ENCODE measurements around the gene NBEA.
"Not testable (repeated sequence)": the region's sequence is repeated elsewhere in the genome, so short reads cannot be mapped to it uniquely, and the experiment has no call there.

The NBEA gene

DNA sequence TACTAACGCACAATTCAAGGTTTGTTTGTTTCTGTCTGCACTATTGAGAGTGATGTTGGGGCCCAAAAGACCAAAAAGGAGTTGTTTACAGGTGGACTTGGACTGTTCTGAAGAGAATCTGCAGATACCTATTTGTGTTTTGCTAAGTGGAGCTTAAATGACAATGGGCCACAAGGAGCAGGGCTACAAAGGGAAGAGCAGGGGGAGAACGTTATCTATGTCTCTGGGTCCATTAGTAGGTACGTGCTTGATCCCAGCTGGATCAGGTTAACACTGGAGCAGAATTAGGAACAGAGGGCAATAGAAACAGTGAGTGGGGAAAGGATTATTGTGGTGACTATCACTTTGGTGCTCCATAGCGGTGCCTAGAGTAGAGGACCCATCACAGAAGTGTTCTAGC is 22.5 kb downstream of the NBEA start:
- no peak for FAIRE-seq

GRCh38 chr13:34967851-34968562 is 25.9 kb downstream of the NBEA start:
- FAIRE-seq = no peak

GRCh38 chr13:34969539-34969938 is 27.5 kb downstream of the NBEA start:
- not testable (repeated sequence) for FAIRE-seq

- no peak for FAIRE-seq
Measured at GRCh38 chr13:34970961-34971360, 28.9 kb downstream of the NBEA start.

DNA sequence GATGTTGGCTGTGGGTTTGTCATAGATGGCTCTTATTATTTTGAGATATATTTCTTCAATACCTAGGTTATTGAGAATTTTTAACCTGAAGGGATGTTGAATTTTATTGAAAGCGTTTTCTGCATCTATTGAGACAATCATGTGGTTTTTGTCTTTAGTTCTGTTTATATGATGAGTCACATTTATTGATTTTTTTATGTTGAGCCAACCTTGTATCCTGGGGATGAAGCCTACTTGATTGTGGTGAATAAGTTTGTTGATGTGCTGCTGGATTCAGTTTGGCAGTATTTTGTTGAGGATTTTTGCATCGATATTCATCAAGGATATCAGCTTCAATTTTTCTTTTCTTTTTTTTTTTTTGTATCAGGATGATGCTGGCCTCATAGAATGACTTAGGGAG is 29.4 kb downstream of the NBEA start:
- no peak for FAIRE-seq

DNA sequence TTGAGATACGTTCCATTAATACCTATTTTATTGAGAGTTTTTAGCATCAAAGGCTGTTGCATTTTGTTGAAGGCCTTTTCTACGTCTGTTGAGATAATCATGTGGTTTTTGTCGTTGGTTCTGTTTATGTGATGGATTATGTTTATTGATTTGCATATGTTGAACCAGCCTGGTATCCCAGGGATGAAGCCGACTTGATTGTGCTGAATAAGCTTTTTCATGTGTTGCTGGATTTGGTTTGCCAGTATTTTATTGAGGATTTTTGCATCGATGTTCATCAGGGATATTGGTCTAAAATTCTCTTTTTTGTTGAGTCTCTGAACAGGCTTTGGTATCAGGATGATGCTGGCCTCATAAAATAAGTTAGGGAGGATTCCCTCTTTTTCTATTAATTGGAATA is 43.1 kb downstream of the NBEA start:
- not testable (repeated sequence) for FAIRE-seq

- no peak for FAIRE-seq
Measured at GRCh38 chr13:34988330-34988791, 46.3 kb downstream of the NBEA start.

- FAIRE-seq = no peak
Measured at GRCh38 chr13:34990399-34991214, 48.5 kb downstream of the NBEA start.

GRCh38 chr13:34993470-34993869 is 51.4 kb downstream of the NBEA start:
- no peak for FAIRE-seq

DNA sequence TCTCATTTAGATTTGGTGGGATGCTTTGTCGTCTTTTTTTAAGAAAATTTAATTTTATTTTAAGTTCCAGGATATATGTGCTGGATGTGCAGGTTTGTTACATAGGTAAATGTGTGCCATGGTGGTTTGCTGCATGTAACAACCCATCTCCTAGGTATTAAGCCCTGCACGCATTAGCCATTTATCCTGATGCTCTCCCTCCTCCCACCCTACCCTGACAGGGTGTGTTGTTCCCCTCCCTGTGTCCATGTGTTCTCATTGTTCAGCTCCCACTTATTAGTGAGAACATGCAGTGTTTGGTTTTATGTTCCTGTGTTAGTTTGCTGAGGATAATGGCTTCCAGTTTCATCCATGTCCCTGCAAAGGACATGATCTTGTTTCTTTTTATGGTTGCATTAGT is 61.7 kb downstream of the NBEA start:
- FAIRE-seq = not testable (repeated sequence)

GRCh38 chr13:35005051-35005450 is 63.0 kb downstream of the NBEA start:
- no peak for FAIRE-seq

GRCh38 chr13:35014606-35015213 is 72.6 kb downstream of the NBEA start:
- no peak for FAIRE-seq

DNA sequence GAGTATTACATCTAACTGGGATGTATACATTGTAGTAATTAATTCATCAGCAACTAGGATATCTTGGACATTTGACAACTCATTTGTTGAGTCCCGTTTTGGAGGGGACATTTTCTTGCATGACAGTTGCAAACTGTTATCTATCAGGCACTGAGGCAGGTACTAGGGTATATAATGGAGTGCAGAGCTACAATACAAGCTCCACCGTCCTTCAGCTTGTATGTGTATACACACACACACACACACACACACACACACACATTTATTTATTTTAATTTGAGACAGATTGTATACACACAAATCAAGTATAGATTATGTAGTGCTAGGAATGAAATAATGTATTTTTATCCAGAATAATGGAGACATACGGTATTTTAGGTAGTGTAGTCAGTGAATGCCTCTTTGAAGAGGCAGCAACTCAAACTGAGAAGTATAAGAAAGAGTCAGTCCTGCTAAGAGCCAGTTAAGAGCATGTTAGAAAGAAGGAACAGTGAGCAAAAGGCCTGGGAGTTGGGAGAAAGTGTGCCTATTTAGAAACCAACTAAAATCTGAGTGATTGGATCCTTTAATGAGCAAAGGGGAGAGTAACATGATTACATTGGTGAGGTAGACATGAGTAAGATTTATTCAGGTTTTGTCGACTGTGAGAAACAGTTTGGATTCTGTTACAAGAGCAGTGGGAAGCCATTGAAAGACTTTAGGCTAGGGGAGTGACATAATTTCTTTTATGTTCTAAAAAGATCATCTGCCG is 74.5 kb downstream of the NBEA start:
- peak; percentile 77 for FAIRE-seq

- no peak for FAIRE-seq
Measured at GRCh38 chr13:35025314-35025713, 83.2 kb downstream of the NBEA start.

GRCh38 chr13:35028338-35028867 is 86.3 kb downstream of the NBEA start:
- no peak for FAIRE-seq

- FAIRE-seq = no peak
Measured at GRCh38 chr13:35039012-35039411, 96.9 kb downstream of the NBEA start.

- peak; percentile 30 for FAIRE-seq
Measured at GRCh38 chr13:35046587-35046986, 104.5 kb downstream of the NBEA start.

DNA sequence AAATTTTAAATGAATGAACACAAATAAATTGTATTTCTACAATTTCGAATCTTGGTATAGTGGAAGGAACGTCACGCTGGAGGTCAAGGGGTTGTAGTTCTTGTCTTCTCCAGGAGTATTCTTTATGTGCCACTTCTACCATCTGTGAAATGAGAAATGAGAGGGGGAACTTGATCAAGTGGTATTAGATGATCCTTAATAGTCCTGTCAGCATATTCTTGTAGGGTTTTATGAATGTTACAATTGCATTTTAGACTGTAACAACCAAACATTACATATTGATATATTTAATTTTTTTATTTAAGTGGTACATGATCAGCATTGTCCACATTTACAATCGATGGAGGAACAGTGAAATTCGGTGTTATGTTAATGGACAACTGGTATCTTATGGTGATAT is 113.6 kb downstream of the NBEA start:
- FAIRE-seq = no peak

- no peak for FAIRE-seq
Measured at GRCh38 chr13:35057858-35058257, 115.8 kb downstream of the NBEA start.

GRCh38 chr13:35058585-35058984 is 116.5 kb downstream of the NBEA start:
- FAIRE-seq = not testable (repeated sequence)

DNA sequence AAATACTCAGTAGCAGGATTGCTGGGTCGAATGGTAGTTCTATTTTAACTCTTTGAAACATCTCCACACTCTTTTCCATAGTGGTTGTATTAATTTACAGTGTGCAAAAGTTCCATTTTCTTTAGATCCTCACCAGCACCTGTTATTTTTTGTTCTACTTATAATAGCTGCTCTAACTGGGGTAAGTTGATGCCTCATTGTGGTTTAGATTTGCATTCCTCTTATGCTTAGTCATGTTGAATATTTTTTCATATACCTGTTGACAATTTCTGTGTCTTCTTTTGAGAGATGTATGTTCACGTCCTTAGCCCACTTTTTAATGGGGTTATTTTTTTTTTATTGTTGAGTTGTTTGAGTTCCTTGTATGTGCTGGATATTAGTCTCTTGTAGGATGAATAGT is 144.6 kb downstream of the NBEA start:
- no peak for FAIRE-seq

DNA sequence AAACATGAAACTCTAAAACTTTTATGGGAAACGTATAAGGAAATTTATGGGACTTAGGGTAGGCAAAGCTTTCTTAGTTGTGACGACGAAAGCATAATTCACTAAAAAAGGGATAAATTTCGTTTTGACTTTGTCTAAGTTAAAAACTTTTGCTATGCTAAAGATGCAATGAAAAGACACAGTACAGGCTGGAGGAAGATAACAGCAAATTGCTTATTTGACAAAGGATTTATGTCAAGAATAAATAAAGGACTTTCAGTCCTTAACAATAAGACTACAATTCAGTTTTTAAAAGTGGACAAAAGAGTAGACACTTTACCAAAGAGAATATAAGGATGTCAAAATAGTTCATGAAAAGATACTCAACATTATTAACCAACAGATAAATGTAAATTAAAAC is 150.2 kb downstream of the NBEA start:
- peak; percentile 76 for FAIRE-seq

GRCh38 chr13:35092751-35093150 is 150.7 kb downstream of the NBEA start:
- no peak for FAIRE-seq
